LNCaP clone FGC (cell line): ENCODE data around the gene SCGN.
"Not testable (repeated sequence)": the region's sequence is repeated elsewhere in the genome, so short reads cannot be mapped to it uniquely, and the experiment has no call there.

Experiments used
- DNase-seq: peaks from one replicate; pipeline ENCODE4 v3.0.0-alpha.2; 2011; ENCODE audit warnings: low read depth
- H3K4me3 ChIP-seq: 2 replicates; pipeline ENCODE4 v1.5.1; 2011; ENCODE audit warnings: mild to moderate bottlenecking, low read depth, low read length, control low read depth
- TF ChIP-seq, protein P1 (sequence below): IDR thresholded peaks from 2 replicates; pipeline ENCODE4 v1.5.1; 2012; ENCODE audit warnings: mild to moderate bottlenecking; ENCODE audit not compliant: control insufficient read depth, insufficient read depth; ENCODE audit errors: extremely low read depth

The SCGN gene

DNA sequence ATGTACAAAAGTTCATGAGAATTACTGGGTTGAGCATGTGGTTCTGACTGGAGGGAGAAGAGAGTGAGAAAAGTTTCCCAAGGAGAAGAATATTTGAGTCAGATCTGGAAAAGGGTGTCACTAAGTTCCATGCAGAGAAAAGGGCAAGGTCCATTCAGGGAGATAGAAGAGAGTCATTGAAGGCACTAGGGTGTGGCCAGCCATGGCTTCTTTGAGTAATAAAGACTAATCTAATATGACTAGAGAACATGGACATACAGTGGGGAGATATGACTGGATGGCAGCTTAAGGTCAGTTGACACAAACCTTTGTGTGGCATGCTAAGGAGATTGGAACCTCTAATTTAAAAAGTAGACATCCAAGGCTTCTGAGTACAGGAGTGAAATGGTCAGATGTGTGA, 91.9 kb downstream of the SCGN start:
- no peak for DNase-seq
- no peak overlapping the region for H3K4me3 ChIP-seq
- TF ChIP-seq, protein P1, sequence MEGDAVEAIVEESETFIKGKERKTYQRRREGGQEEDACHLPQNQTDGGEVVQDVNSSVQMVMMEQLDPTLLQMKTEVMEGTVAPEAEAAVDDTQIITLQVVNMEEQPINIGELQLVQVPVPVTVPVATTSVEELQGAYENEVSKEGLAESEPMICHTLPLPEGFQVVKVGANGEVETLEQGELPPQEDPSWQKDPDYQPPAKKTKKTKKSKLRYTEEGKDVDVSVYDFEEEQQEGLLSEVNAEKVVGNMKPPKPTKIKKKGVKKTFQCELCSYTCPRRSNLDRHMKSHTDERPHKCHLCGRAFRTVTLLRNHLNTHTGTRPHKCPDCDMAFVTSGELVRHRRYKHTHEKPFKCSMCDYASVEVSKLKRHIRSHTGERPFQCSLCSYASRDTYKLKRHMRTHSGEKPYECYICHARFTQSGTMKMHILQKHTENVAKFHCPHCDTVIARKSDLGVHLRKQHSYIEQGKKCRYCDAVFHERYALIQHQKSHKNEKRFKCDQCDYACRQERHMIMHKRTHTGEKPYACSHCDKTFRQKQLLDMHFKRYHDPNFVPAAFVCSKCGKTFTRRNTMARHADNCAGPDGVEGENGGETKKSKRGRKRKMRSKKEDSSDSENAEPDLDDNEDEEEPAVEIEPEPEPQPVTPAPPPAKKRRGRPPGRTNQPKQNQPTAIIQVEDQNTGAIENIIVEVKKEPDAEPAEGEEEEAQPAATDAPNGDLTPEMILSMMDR: no peak

DNA sequence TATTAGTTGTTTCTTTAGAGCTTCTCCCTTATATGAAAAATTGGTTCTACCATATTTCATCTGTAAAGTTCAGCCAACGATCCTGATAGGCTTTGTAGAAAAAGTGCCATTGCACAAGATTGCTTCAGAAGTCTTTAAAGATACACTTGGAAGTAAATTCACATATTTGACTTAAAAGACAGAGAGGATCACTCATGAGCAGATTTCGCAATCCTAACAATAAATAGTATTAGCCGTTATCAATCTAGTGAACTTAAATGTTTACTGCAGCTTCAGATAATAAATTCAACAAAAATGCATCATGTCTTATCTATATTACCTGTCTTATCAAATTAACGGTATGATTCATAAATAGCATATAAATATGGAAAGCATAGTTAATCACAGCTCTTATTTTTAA, 93.8 kb downstream of the SCGN start:
- TF ChIP-seq, protein P1: no peak
- no peak for DNase-seq
- H3K4me3 ChIP-seq: no peak overlapping the region

DNA sequence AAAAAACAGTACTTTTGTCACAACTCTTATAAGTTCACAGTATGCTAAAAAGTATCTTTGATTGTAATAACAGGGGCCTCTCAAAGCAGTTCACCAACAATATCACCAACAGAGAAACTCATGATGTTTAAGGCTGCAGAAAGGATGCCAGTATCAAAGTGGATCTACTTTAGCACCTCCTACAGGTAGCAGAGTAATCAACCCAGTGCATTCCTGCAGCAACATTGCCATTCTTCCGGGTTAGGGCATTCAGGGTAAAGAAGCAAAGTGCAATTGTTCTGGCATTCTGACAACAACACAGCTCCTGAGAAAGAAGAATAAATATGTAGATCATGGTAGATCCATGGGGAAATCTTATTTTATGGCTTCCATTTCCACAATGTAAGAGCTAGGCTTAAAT, 95.0 kb downstream of the SCGN start:
- no peak overlapping the region for H3K4me3 ChIP-seq
- TF ChIP-seq, protein P1: no peak
- no peak for DNase-seq

DNA sequence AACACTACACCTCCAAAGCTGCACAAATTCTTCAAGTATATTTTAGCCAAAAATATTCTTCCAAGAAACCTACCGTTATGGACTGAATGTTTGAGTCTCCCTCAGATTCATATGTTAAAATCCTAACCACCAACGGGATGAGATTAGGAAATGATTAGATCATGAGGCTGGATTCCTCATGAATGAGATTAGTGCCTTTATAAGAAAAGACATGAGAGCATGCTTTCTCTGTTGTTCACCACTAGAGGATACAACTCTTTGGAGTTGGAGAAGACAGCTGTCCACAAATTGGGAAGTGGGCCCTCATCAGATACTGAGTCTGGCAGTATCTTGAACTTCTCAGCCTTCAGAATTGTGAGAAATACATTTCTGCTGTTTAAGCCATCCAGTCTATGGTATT, 95.5 kb downstream of the SCGN start:
- TF ChIP-seq, protein P1: no peak

DNA sequence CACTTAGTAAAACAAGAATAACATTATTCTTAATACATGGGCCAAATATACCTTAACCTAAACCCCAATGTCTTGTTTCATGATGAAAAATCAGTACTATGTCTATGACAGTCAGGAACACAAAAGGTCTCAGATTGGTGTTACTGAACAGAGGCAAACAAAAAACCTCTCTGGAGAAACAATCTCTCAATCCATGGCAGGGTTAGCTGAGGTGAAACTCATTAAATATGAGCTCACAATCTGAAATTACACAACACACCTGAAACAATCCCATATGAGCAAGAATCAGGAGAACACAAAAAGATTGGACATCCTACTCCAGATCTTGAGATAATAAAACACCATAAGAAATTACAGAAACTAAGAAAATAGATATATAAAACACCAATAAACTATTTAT, 96.0 kb downstream of the SCGN start:
- TF ChIP-seq, protein P1: no peak
- no peak for DNase-seq
- H3K4me3 ChIP-seq: no peak overlapping the region

More for the DNA sequence above, 95.5 kb downstream of the SCGN start:
- DNase-seq: no peak
- no peak overlapping the region for H3K4me3 ChIP-seq

DNA sequence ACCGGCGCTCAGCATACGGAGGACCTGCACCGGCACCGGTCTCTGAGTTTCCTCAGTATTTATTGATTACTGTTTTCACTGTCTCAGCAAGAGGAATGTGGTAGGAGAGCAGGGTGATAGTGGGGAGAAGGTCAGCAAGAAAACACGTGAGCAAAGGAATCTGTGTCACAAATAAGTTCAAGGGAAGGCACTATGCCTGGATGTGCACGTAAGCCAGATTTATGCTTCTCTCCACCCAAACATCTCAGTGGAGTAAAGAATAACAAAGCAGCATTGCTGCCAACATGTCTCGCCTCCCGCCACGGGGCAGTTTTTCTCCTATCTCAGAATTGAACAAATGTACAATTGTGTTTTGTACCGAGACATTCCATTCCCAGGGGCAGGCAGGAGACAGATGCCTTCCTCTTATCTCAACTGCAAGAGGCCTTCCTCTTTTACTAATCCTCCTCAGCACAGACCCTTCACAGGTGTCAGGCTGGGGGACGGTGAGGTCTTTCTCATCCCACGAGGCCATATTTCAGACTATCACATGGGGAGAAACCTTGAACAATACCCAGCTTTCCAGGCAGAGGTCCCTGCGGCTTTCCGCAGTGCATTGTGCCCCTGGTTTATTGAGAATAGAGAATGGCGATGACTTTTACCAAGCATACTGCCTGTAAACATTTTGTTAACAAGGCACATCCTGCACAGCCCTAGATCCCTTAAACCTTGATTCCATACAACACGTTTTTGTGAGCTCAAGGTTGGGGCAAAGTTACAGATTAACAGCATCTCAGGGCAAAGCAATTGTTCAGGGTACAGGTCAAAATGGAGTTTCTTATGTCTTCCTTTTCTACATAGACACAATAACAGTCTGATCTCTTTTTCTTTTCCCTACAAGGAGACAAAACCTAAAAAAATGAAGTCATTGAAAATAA, 96.8 kb downstream of the SCGN start:
- H3K4me3 ChIP-seq, DNase-seq: not testable (repeated sequence)

DNA sequence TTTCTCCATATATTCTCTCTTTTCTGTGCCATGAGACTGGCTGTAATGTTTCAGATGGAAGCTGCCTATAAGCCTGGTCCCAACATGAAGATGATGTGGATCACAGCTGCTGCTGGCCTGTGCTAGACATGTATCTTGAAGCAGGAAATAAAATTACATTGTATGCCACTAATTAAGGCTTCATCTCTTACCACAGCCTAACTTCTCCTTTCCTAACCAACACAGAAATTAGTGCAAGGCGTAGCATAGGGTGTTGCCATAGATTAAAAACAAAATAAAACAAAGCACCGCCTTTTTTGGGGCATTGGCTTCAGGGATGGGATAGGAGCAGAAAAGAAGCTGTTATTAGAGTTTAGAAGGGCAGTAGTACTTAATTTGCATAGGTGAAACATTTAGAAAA, 97.8 kb downstream of the SCGN start:
- TF ChIP-seq, protein P1: no peak
- DNase-seq: no peak
- no peak overlapping the region for H3K4me3 ChIP-seq
